ENCODE data around the gene TRIM62.

Gene TRIM62

DNA sequence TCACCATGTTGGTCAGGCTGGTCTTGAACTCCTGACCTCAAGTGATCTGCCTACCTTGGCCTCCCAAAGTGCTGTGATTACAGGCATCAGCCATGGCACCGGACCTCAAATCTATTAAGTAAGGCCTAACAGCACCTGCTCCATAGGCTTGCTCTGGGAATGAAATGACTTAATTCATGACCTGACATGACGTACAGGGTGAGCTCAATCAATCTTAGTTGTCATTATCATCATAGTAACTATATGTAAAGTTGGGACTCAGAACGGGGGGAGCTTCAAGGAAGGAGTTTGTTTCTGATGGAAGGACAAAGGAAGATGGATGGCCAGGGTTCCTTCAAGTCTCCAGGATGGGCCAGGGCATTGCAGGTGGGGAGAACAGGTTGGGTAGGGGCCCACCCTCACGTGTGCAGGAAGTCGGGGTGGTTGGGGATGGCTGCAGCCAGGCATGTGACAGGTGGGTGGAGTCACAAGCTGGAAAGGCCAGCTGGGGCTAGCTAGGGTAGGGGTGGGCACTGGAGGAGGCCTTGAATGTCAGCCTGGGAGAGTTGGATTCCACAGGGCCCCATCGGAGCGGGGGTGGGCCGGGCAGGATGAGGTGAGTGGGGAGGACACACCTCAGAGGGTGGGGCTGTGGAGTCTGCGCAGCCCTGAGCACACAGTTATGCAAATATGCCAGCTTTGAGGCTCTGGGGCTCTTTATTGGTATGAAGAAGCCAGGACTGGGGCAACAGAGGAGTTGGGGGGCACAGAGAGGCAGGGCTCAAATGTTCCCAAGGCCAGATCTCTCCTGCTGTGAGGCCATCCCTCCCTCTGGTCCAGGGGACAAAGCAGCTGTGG is 9.6 kb downstream of the TRIM62 start:
- DNase-seq = no peak
- Mint-ChIP-seq H3K4me3 (no peak overlapping the region), H3K9me3 (no peaks in the 10 kb centered on the region), H3K4me1 (ENCODE audit: low read depth) (peaks cover 9% of the 10 kb centered on the region), H3K27me3 (no peaks in the 10 kb centered on the region), H3K36me3 (ENCODE audit: low read depth) (peaks cover 11% of the 10 kb centered on the region), H3K27ac (no peak overlapping the region)

DNA sequence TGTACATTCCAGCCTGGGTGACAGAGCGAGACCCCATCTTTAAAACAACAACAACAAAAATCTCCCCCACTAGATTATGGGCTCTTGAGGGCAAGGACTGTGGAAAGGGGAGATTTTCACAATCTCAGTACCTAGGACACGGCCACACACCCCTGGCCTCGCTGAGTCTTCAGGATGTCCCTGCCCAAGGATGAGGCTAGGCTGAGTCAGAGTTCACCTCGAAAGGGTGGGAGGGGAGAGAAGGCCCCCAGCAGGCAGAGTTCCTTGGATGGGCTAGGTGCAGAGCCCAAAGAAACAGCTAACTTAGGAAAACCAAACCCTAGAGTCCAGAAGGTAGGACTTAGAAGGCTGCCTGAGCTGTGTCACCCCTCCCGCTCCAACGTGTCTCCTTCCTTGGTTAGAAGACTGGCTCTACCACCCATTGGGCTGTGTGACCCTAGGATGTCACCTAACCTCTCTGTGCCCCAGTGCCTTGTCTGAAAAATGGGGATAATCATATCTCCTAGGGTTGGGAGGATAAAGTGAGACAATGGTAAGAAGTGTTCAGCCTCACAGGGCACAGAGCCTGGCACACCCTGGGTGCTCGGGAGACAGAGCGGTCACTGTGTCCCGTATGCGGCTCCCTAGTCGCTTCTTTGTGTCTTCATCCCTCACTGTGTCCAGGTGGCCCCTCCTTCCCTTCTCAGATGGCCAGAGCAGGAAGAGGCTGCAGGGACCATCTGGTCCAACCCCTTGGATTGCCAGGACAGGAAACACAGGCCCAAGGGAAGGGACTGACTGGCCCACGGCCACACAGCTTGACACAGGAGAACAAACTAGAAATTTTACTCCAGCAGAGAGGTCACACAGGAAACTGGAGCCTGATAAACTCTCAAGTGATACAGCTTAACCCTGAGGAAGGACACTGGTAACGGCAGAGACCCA is 11.2 kb downstream of the TRIM62 start:
- no peak for DNase-seq
- Mint-ChIP-seq H3K4me1 (ENCODE audit: low read depth) (peaks cover 9% of the 10 kb centered on the region), H3K27ac (no peak overlapping the region), H3K4me3 (no peak overlapping the region), H3K9me3 (no peaks in the 10 kb centered on the region), H3K36me3 (ENCODE audit: low read depth) (peaks cover 21% of the 10 kb centered on the region), H3K27me3 (no peaks in the 10 kb centered on the region)

DNA sequence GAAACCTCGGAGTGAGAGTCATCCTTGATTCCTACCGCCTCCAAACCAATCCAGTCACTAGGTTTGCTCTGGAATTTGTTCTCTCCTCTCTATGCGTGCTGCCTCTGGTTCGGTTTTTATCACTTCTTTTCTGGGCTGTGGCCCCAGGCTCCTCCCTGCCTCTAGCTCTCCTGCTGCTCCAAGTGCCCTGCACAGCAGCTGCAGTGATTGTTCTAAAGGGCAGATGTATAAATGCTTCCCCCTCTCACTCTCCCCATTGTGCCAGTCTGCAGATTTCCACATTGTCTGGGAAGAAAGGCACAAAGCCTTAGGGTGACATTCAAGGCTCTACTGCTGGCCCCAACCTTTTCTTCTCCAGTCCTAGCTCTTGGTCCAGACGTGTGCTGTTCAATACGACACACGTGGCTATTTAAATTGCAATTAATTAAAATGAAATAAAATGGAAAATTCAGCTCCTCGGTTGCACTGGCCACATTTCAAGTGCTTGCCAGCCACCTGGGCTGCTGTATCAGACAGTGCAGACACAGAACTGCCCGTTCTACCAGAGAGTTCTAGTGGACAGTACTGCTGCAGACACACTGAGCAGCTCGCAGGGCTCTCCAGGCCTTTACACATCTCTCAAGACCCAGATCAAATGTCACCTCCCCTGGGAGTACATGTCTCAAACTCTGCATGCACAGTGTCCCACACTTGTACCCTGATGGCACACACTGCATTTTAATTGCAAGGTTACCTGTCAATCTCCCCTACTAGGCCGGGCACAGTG is 12.4 kb downstream of the TRIM62 start:
- H3K36me3 Mint-ChIP-seq (ENCODE audit: low read depth) = peaks cover 22% of the 10 kb centered on the region
- H3K4me1 Mint-ChIP-seq (ENCODE audit: low read depth) = peaks cover 9% of the 10 kb centered on the region
- H3K4me3 Mint-ChIP-seq = no peak overlapping the region
- no peak for DNase-seq
- H3K27ac Mint-ChIP-seq = no peak overlapping the region
- no peaks in the 10 kb centered on the region for H3K27me3 Mint-ChIP-seq
- no peaks in the 10 kb centered on the region for H3K9me3 Mint-ChIP-seq

DNA sequence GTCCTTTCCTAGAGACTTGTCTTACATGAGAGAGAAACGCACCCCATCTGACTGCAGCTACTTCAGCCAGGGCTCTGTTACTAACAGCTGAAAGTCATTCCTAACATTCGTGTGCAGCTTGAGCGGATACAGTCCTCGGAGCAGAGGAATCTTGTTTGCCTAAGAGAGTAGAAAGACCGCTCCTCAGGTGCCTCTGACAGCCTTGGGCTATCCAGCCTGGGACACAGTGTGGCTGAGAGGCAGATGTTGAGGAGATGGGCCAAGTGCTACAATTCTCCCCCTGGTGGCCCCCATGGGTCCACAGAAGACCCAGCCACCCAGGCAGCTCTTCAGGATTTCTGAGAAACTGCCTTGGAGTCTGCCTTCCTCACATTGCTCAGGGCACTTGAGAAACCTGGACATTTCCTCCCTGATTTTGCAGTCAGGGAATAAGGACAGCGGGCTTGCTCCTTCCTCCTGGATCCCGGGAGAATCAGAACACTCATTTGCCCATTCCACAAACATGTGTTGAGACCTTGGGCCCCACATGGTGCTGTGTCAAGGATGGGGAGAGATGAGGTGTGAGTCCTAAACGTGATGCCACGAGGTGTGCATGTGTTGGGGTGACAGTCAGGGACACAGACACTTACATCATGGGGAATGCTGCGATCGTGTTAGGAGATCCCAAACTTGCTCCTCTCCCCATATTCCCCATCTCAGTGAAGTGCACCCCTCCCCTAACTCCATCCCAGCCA is 13.1 kb downstream of the TRIM62 start:
- no peak overlapping the region for H3K27ac Mint-ChIP-seq
- peaks cover 9% of the 10 kb centered on the region for H3K4me1 Mint-ChIP-seq (ENCODE audit: low read depth)
- H3K9me3 Mint-ChIP-seq = no peaks in the 10 kb centered on the region
- peaks cover 26% of the 10 kb centered on the region for H3K36me3 Mint-ChIP-seq (ENCODE audit: low read depth)
- no peak for DNase-seq
- H3K27me3 Mint-ChIP-seq = no peaks in the 10 kb centered on the region
- no peak overlapping the region for H3K4me3 Mint-ChIP-seq

DNA sequence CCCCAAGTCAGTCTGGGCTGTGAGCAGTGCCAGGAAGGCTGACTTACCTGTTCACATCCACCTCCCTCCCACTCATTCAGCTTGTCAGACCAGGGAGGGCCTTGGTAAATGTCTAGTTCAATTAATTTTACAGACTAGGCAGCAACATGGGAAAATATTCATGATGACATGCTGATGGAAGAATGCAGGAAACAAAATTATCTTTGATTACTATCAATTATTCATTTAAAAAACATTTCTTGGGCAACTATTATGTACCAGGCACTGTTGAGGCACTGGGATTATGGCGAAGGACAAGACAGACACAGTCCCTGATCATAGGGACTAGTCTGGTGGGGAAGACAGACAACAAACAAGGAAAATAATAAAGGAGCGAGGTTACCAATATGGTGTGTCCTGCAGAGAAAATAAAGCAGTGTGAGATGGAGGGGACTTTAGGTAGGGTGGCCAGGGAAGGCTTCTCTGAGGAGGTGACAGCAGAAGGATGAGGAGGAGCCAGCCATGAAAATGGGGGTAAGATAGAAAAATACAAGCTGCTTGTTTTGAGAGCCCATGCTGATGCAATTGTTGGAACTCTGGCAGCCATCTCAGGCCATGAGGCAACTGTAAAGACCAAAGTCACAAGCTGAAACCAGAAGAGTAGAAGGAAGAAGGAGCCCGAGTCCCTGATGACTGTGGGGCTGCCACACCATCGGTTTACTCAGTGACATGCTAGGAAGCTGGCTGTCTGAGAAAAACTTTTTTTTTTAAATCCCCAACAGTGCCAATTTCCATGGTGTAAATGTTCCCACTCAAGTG is 14.0 kb downstream of the TRIM62 start:
- Mint-ChIP-seq H3K4me3 (no peak overlapping the region), H3K27ac (no peak overlapping the region), H3K9me3 (no peaks in the 10 kb centered on the region), H3K4me1 (ENCODE audit: low read depth) (peaks cover 3% of the 10 kb centered on the region), H3K27me3 (no peaks in the 10 kb centered on the region), H3K36me3 (ENCODE audit: low read depth) (peaks cover 29% of the 10 kb centered on the region)
- DNase-seq = no peak

DNA sequence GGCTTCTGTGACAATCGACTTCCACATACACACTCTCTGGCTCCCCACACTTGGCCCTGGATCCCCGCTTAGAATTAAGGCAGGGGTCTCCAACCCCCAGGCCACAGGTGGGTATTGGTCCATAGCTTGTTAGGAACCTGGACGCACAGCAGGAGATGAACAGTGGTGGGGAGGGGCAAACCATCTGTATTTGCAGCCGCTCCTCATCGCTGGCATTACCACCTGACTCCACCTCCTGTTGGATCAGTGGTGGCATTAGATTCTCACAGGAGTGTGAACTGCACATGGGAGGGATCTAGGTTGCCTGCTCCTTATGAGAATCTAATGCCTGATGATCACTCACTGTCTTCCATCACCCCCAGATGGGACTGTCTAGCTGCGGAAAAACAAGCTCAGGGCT is 16.0 kb downstream of the TRIM62 start:
- no peaks in the 10 kb centered on the region for H3K9me3 Mint-ChIP-seq
- no peak overlapping the region for H3K27ac Mint-ChIP-seq
- DNase-seq = no peak
- no peaks in the 10 kb centered on the region for H3K4me1 Mint-ChIP-seq (ENCODE audit: low read depth)
- H3K36me3 Mint-ChIP-seq (ENCODE audit: low read depth) = peaks cover 32% of the 10 kb centered on the region
- H3K27me3 Mint-ChIP-seq = no peaks in the 10 kb centered on the region
- H3K4me3 Mint-ChIP-seq = no peak overlapping the region

DNA sequence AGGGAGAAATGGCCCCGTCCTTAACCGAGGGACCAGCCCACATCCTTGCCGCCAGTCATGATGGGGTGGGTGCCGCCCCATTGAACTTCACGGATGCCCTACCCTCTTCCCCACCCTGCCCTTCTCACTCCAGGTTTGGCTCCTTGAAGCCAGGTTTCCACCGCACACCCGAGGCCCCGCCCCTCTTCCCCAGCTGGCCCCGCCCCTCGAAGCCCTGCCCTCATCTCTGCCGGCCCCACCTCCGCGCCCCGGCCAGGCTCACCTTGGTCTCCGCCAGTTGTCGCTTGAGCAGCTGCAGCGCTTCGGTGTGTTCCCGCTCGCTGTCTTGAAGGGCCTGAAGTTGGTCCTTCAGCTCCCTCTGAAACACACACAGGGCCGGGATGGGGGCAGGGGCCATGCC is 16.6 kb downstream of the TRIM62 start:
- Mint-ChIP-seq H3K27ac (no peak overlapping the region), H3K27me3 (no peaks in the 10 kb centered on the region), H3K36me3 (ENCODE audit: low read depth) (peaks cover 32% of the 10 kb centered on the region), H3K9me3 (no peaks in the 10 kb centered on the region), H3K4me1 (ENCODE audit: low read depth) (no peaks in the 10 kb centered on the region), H3K4me3 (no peak overlapping the region)
- no peak for DNase-seq

DNA sequence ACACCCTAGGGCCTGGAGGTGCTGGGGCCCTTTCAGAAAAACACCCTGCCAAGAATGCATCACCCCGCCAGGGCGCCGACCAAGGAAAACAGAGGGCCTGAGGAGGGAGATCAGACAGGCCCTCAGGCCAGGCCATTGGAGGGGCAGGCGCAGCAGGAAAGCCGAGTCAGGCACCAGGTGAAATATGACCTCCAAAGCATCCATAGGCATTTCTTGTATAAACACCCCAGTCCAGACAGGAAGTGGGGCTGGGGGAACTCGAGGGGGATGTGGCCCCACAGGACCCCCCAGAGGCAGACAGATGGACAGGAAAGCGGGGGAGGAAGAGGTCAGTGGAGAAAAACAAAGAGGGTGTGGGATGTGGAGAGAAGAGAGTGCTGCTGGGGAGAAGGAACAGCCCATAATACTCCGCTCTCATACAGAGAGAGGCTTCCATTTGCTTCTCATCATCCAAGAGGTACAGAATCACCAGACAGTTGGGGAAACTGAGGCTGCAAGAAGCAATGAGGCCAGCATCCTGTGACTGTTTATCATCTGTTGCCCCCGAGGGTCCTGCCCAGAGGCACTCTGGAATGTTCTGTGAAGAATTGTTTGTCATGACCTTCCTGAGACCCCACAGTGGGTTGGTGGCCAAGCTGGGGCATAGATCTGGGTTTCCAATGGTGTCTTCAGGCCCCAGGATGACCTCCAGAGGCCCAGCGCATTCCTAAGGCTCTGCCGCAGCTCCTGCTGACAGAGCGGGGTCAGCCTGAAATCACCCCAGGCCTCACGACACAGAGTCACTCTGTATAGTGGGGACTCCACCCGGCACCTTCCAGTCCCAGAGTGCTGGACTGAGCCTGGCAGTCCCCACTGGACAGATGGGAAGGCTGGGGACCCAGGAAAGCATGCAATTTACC is 18.0 kb downstream of the TRIM62 start:
- no peaks in the 10 kb centered on the region for H3K27me3 Mint-ChIP-seq
- H3K27ac Mint-ChIP-seq = no peak overlapping the region
- DNase-seq = no peak
- H3K4me3 Mint-ChIP-seq = no peak overlapping the region
- H3K4me1 Mint-ChIP-seq (ENCODE audit: low read depth) = no peaks in the 10 kb centered on the region
- H3K36me3 Mint-ChIP-seq (ENCODE audit: low read depth) = peaks cover 41% of the 10 kb centered on the region
- H3K9me3 Mint-ChIP-seq = no peaks in the 10 kb centered on the region

DNA sequence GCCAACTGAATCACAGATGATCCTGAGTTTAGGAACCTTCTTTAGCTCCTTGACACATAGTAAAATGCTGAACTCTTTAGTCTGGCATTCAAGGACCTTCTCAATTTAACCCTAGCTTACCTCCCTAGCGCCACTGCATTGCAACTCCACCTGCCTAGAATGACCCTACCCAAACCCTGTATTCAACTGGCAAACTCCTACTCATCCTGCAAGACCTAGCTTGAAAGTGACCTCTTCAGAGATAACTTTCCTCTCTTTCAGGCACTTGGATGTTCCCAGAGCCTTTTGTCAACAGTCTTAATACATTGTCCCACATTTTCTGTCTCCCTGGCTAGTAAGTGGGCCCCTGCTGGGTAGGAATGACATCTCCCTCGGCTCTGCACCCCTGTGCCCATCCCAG is 19.7 kb downstream of the TRIM62 start:
- peak overlapping the region; percentile 29 for H3K27ac Mint-ChIP-seq
- peaks cover 43% of the 10 kb centered on the region for H3K36me3 Mint-ChIP-seq (ENCODE audit: low read depth)

DNA sequence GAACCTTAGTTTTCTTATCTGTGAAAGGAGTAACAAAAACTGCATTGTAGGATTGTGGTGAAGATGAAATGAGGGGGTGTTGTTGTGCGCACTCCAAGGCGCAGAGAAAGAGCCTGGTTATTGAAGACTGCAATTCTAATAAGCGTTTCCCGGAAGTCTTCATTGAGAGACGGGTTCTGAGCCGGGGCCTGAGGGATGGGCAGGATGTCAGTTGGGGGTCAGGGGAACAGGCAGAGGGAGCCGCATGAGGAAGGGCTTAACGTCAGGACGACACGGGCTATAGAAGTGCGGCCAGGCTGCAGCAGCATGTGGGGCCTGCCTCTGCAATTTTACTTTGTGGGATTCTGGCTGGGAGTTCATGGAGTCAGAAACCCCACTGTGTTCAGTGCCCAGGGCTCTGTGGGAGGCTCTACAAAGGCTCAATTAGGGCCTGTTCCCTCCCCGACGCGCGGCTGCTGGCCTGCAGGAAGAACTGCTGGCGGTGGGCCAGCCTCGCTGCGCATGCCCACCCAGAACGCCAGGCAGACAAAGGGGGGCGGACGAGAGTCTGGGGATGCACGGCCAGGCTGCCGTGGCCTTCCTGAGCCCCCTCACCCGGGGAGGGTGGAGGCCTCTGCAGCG is 20.7 kb downstream of the TRIM62 start:
- H3K27me3 Mint-ChIP-seq = no peaks in the 10 kb centered on the region
- no peaks in the 10 kb centered on the region for H3K9me3 Mint-ChIP-seq
- peaks cover 39% of the 10 kb centered on the region for H3K36me3 Mint-ChIP-seq (ENCODE audit: low read depth)
- H3K4me1 Mint-ChIP-seq (ENCODE audit: low read depth) = no peaks in the 10 kb centered on the region
- no peak overlapping the region for H3K4me3 Mint-ChIP-seq
- no peak overlapping the region for H3K27ac Mint-ChIP-seq
- no peak for DNase-seq

More for the DNA sequence above, 19.7 kb downstream of the TRIM62 start:
- H3K4me3 Mint-ChIP-seq = no peak overlapping the region
- no peaks in the 10 kb centered on the region for H3K4me1 Mint-ChIP-seq (ENCODE audit: low read depth)
- H3K27me3 Mint-ChIP-seq = no peaks in the 10 kb centered on the region
- H3K9me3 Mint-ChIP-seq = no peaks in the 10 kb centered on the region
- DNase-seq = no peak

DNA sequence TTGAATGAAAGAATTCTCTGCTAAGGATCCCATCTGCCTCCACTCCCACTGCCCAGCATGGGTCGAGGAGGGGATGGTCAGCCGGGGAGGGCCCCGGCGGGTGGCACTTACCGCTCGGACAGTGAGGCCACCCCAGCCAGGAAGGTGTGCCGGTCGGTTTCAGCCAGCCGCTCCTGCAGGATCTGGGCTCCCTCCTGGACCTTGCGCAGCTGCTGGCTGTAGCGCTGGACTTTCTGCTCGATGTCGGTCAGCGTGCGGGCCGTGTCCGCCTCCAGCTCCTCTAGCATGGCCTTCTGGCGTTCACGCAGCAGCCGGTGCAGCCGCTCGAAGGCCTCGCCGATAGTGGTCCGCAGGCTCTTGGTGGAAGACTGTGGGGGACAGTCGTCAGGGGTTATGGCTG is 22.3 kb downstream of the TRIM62 start:
- no peaks in the 10 kb centered on the region for H3K9me3 Mint-ChIP-seq
- DNase-seq = no peak
- H3K4me3 Mint-ChIP-seq = no peak overlapping the region
- H3K4me1 Mint-ChIP-seq (ENCODE audit: low read depth) = no peaks in the 10 kb centered on the region
- H3K36me3 Mint-ChIP-seq (ENCODE audit: low read depth) = peaks cover 40% of the 10 kb centered on the region
- H3K27ac Mint-ChIP-seq = no peak overlapping the region
- no peaks in the 10 kb centered on the region for H3K27me3 Mint-ChIP-seq

DNA sequence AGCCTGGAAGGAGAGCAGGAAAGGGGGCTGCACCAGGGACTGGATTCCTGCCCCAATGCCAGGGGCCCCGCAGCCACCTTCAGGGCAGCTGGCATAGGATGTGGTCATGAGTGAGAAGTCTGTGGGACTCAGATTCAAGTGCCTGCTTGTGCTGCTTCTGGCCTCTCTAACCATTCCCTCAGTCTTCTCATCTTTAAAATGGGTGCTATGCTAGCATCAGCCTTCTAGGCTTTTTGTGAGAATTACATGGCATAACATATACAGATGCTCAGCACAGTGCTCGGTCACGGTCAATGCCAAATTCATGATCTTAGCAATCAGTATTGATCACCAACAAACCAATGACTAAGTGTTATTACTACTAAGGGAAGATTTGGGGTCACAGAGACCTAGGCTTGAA is 23.5 kb downstream of the TRIM62 start:
- no peaks in the 10 kb centered on the region for H3K9me3 Mint-ChIP-seq
- no peaks in the 10 kb centered on the region for H3K27me3 Mint-ChIP-seq
- no peak overlapping the region for H3K4me3 Mint-ChIP-seq
- H3K27ac Mint-ChIP-seq = no peak overlapping the region
- H3K36me3 Mint-ChIP-seq (ENCODE audit: low read depth) = peaks cover 36% of the 10 kb centered on the region
- DNase-seq = no peak
- peaks cover 6% of the 10 kb centered on the region for H3K4me1 Mint-ChIP-seq (ENCODE audit: low read depth)

Measured in activated T-cell treated with anti-CD3 and anti-CD28 coated beads, Interleukin-2, amount 50 U/mL, for 24 hours (primary cell).